GM18505 (cell line): ENCODE results near the gene PNPLA8.
"Not testable (repeated sequence)": the region's sequence is repeated elsewhere in the genome, so short reads cannot be mapped to it uniquely, and the experiment has no call there.

ENCODE experiments used
- ATAC-seq: cut with Tn5 transposase; IDR thresholded peaks from one replicate; pipeline ENCODE4 v1.9.1; 2021; ENCODE audit not compliant: unreplicated experiment
- POLR2A ChIP-seq: IDR thresholded peaks from 4 replicates; pipeline ENCODE4 v1.6.1; 2011; ENCODE audit warnings: borderline replicate concordance; ENCODE audit not compliant: insufficient read depth, insufficient read length; ENCODE audit errors: extremely low read depth

PNPLA8 gene

GRCh38 chr7:108525985-108526767 lies at the start of gene PNPLA8:
PNPLA8 (minus strand) TSS chr7:108526135; CDS start chr7:108515491, 10,644 bp downstream.
- TF ChIP-seq POLR2A: peak; percentile 87

GRCh38 chr7:108575156-108575555 lies 49.2 kb upstream of the PNPLA8 start:
- ATAC-seq: no peak
- TF ChIP-seq POLR2A: no peak

More at GRCh38 chr7:108525985-108526767, at the start of gene PNPLA8:
- peak; percentile 96 for ATAC-seq

GRCh38 chr7:108572480-108572879 lies 46.5 kb upstream of the PNPLA8 start:
- TF ChIP-seq POLR2A: no peak
- no peak for ATAC-seq

- no peak for TF ChIP-seq POLR2A
- ATAC-seq: peak; percentile 23
Measured at GRCh38 chr7:108570146-108570755, 44.3 kb upstream of the PNPLA8 start.

GRCh38 chr7:108569381-108570145 lies 43.6 kb upstream of the PNPLA8 start, which contains the start of the genes DNAJB9 and THAP5:
DNAJB9 (plus strand) TSS chr7:108569874; CDS start chr7:108571727, 1,853 bp downstream.
THAP5 (minus strand) TSS chr7:108569706; CDS start chr7:108569569, 137 bp downstream.
- TF ChIP-seq POLR2A: peak; percentile 91

GRCh38 chr7:108568801-108569380 lies 43.0 kb upstream of the PNPLA8 start:
- ATAC-seq: no peak
- TF ChIP-seq POLR2A: no peak

More at GRCh38 chr7:108569381-108570145, 43.6 kb upstream of the PNPLA8 start, which contains the start of the genes DNAJB9 and THAP5:
- ATAC-seq: peak; percentile 94

GRCh38 chr7:108565987-108566386 lies 40.1 kb upstream of the PNPLA8 start:
- TF ChIP-seq POLR2A: no peak
- ATAC-seq: no peak

- ATAC-seq: no peak
- TF ChIP-seq POLR2A: no peak
Measured at GRCh38 chr7:108561047-108561619, 35.2 kb upstream of the PNPLA8 start.

GRCh38 chr7:108559253-108559652 lies 33.3 kb upstream of the PNPLA8 start:
- TF ChIP-seq POLR2A: no peak
- no peak for ATAC-seq

GRCh38 chr7:108557617-108558016 lies 31.7 kb upstream of the PNPLA8 start:
- no peak for ATAC-seq
- no peak for TF ChIP-seq POLR2A

GRCh38 chr7:108557191-108557590 lies 31.3 kb upstream of the PNPLA8 start:
- no peak for TF ChIP-seq POLR2A
- ATAC-seq: no peak

GRCh38 chr7:108556665-108557064 lies 30.7 kb upstream of the PNPLA8 start:
- ATAC-seq: not testable (repeated sequence)

GRCh38 chr7:108548141-108548896 lies 22.4 kb upstream of the PNPLA8 start:
- not testable (repeated sequence) for ATAC-seq
